HepG2 (cell line): ENCODE results near the gene POLE. TPM values are rescaled to one million over a fixed set of nuclear protein-coding genes. Genes with fewer than 3 reads are reported as not detected.

Source experiments
- BRCA1 ChIP-seq: sonication (generic); formaldehyde crosslinking; IDR thresholded peaks from 2 replicates; pipeline ENCODE4 v1.4.0; 2020; ENCODE audit warnings: missing genetic modification reagents
- CBX5 ChIP-seq: sonication (generic); formaldehyde crosslinking; IDR thresholded peaks from 2 replicates; pipeline ENCODE4 v1.4.0; 2020; ENCODE audit warnings: missing genetic modification reagents, borderline replicate concordance
- CREB3 ChIP-seq: sonication (generic); formaldehyde crosslinking; IDR thresholded peaks from 2 replicates; pipeline ENCODE4 v1.5.0; 2020; ENCODE audit warnings: missing genetic modification reagents
- PCBP1 ChIP-seq: fragments of 200-400 bp; formaldehyde crosslinking; IDR thresholded peaks from 2 replicates; pipeline ENCODE4 v1.6.1; 2017; ENCODE audit warnings: mild to moderate bottlenecking, low read depth, low read length, borderline replicate concordance
- RXRB ChIP-seq: IDR thresholded peaks from 2 replicates; pipeline ENCODE4 v1.6.1; 2016; ENCODE audit warnings: borderline replicate concordance, missing genetic modification reagents, missing compliant biosample characterization
- SCMH1 ChIP-seq: sonication (generic); formaldehyde crosslinking; IDR thresholded peaks from 2 replicates; pipeline ENCODE4 v1.9.0; 2021; ENCODE audit warnings: missing genetic modification reagents, mild to moderate bottlenecking, borderline replicate concordance
- SP4 ChIP-seq: sonication (generic); formaldehyde crosslinking; IDR thresholded peaks from 2 replicates; pipeline ENCODE4 v1.8.1; 2023; ENCODE audit warnings: mild to moderate bottlenecking, missing genetic modification reagents
- ZBTB34 ChIP-seq: sonication (generic); formaldehyde crosslinking; IDR thresholded peaks from 2 replicates; pipeline ENCODE4 v1.8.0; 2022; ENCODE audit warnings: mild to moderate bottlenecking, missing genetic modification reagents
- ZFYVE20 ChIP-seq: sonication (generic); formaldehyde crosslinking; IDR thresholded peaks from 2 replicates; pipeline ENCODE4 v1.8.0; 2023; ENCODE audit warnings: low read depth, mild to moderate bottlenecking, moderate library complexity, missing genetic modification reagents, borderline replicate concordance
- ZHX2 ChIP-seq, 2 experiments: sonication (generic) in 1 of 2; formaldehyde crosslinking in 1 of 2; IDR thresholded peaks; 2 replicates each; pipeline versions ENCODE4 v1.6.1 to v1.9.0; 2014 to 2022; ENCODE audit warnings: antibody characterized with exemption in 1 of 2, borderline replicate concordance in 1 of 2, inconsistent platforms in 1 of 2, low read depth in 1 of 2, missing genetic modification reagents in 1 of 2
- ZMYM3 ChIP-seq: sonication (generic); formaldehyde crosslinking; IDR thresholded peaks from 2 replicates; pipeline ENCODE4 v1.5.1; 2020; ENCODE audit warnings: mild to moderate bottlenecking, missing genetic modification reagents
- ZNF235 ChIP-seq: sonication (generic); formaldehyde crosslinking; IDR thresholded peaks from 2 replicates; pipeline ENCODE4 v1.8.1; 2023; ENCODE audit warnings: mild to moderate bottlenecking, missing genetic modification reagents, borderline replicate concordance
- ZNF292 ChIP-seq: sonication (generic); formaldehyde crosslinking; IDR thresholded peaks from 2 replicates; pipeline ENCODE4 v1.8.1; 2022; ENCODE audit warnings: mild to moderate bottlenecking, low read depth, missing genetic modification reagents, borderline replicate concordance
- ZNF572 ChIP-seq: sonication (generic); formaldehyde crosslinking; IDR thresholded peaks from 2 replicates; pipeline ENCODE4 v1.5.1; 2020; ENCODE audit warnings: mild to moderate bottlenecking, missing genetic modification reagents
- ZNF605 ChIP-seq: sonication (generic); formaldehyde crosslinking; IDR thresholded peaks from 2 replicates; pipeline ENCODE4 v1.8.0; 2022; ENCODE audit warnings: mild to moderate bottlenecking, missing genetic modification reagents
- ZSCAN31 ChIP-seq: sonication (generic); formaldehyde crosslinking; IDR thresholded peaks from 2 replicates; pipeline ENCODE4 v1.5.0; 2020; ENCODE audit warnings: low read depth, mild to moderate bottlenecking, missing genetic modification reagents
- ZZZ3 ChIP-seq: sonication (generic); formaldehyde crosslinking; IDR thresholded peaks from 2 replicates; pipeline ENCODE4 v1.4.0; 2020; ENCODE audit warnings: missing genetic modification reagents, mild to moderate bottlenecking, borderline replicate concordance
- polyA plus RNA-seq, 8 experiments: library from polyadenylated mRNA; depleted of rRNA in 3 of 8; stranded (reverse) in 7 of 8; unstranded in 1 of 8; fragments of >200 nt; fragmentation: Illumina TruSeq in 4 of 8; extraction: Trizol in 4 of 8; gene quantifications; 2 replicates each; pipeline versions ENCODE4 v1.2.1 to v1.2.3, GENCODE V29; 2011 to 2016; ENCODE audit warnings: low read depth in 4 of 8, missing spikeins in 1 of 8, mixed read lengths in 1 of 8; ENCODE audit not compliant: insufficient read depth in 1 of 8
- total RNA-seq, 5 experiments: library from RNA; depleted of rRNA; stranded (reverse); fragments of >200 nt; fragmentation: Illumina TruSeq; extraction: Trizol; gene quantifications; 2 replicates each; pipeline ENCODE4 v1.2.3, GENCODE V29; 2016; ENCODE audit warnings: low read depth in 1 of 5
- TF ChIP-seq, protein P1 (sequence below): sonication (generic); formaldehyde crosslinking; conservative IDR thresholded peaks from 2 replicates; pipeline ENCODE4 v1.8.0; 2022; ENCODE audit warnings: low read depth, missing genetic modification reagents

The POLE gene
- total and polyA plus RNA-seq, 2 of the 13 experiments (the other 11 are each of a cell fraction or from before 2014, with no cell fraction given), result 25.3 to 52.2 TPM

DNA sequence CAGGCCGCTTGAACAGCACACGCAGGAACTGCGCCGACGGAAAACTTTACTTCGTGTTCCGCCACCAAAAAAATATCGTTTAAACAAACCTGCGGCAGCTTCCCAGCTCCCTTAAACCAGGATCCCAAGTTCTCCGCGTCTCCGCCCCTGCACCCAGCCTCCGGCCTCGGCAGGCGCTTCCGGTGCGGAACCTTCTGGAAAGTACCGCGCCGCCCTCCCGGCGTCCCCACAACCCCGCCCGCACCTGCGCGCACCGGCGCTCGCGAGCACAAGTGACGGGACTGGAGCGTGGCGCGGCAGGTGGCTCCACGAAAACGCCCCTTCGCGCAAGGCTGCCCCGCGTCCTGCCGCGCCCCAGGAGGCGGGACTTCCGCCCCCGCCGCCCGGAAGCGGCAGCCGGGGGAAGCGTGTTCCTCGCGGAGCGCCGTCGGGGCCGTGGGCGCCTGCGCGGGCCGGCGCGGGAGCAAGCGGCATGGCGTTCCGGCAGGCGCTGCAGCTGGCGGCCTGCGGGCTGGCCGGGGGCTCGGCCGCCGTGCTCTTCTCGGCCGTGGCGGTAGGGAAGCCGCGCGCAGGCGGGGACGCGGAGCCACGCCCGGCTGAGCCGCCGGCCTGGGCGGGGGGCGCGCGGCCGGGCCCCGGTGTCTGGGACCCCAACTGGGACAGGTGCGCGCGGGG is 23.4 kb upstream of the POLE start, which contains the start of gene PGAM5 (continued):
- TF ChIP-seq CREB3 (CRISPR knock-in tag), result peak; percentile 49; the same call in 1 of the 2 replicates
- TF ChIP-seq ZNF235 (CRISPR knock-in tag), result 0 out of 2 replicates have a peak, but pooled peaks have one; percentile 22
- peak; percentile 77 for TF ChIP-seq BRCA1
- no peak for TF ChIP-seq ZZZ3 (CRISPR knock-in tag)
- TF ChIP-seq SP4 (CRISPR knock-in tag), result no peak
- no peak for TF ChIP-seq SCMH1
- TF ChIP-seq ZMYM3 (CRISPR knock-in tag), result peak; percentile 25; the same call in 1 of the 2 replicates
- peak; percentile 52 for TF ChIP-seq ZHX2 (IDR thresholded peaks at IDR 0.05; ENCODE audit: low read depth)
- no peak for TF ChIP-seq ZHX2 (CRISPR knock-in tag; IDR thresholded peaks at IDR 0.05; ENCODE audit: borderline replicate concordance)
- 0 out of 2 replicates have a peak, but pooled peaks have one; percentile 56 for TF ChIP-seq ZBTB34 (CRISPR knock-in tag)
- peak; percentile 65; the same call in 1 of the 2 replicates for TF ChIP-seq RXRB (CRISPR knock-in tag)
- peak; percentile 93 for TF ChIP-seq ZSCAN31 (CRISPR knock-in tag)
- TF ChIP-seq CBX5 (CRISPR knock-in tag), result peak; percentile 50; the same call in 1 of the 2 replicates
- TF ChIP-seq ZNF605, result peak; percentile 44; the same call in 1 of the 2 replicates
- TF ChIP-seq, protein P1, sequence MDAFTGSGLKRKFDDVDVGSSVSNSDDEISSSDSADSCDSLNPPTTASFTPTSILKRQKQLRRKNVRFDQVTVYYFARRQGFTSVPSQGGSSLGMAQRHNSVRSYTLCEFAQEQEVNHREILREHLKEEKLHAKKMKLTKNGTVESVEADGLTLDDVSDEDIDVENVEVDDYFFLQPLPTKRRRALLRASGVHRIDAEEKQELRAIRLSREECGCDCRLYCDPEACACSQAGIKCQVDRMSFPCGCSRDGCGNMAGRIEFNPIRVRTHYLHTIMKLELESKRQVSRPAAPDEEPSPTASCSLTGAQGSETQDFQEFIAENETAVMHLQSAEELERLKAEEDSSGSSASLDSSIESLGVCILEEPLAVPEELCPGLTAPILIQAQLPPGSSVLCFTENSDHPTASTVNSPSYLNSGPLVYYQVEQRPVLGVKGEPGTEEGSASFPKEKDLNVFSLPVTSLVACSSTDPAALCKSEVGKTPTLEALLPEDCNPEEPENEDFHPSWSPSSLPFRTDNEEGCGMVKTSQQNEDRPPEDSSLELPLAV (CRISPR knock-in tag), result peak; percentile 80
- 0 out of 2 replicates have a peak, but pooled peaks have one; percentile 20 for TF ChIP-seq ZNF572 (CRISPR knock-in tag)
- TF ChIP-seq PCBP1, result 0 out of 2 replicates have a peak, but pooled peaks have one; percentile 33
- 0 out of 2 replicates have a peak, but pooled peaks have one; percentile 16 for TF ChIP-seq ZNF292 (CRISPR knock-in tag)
- TF ChIP-seq ZFYVE20 (CRISPR knock-in tag), result no peak
